Skeletal muscle tissue (tissue), 4 donors: Measurements from ENCODE around the gene ADGRB3. TPM values are rescaled to one million over a fixed set of nuclear protein-coding genes. Genes with fewer than 3 reads are reported as not detected.

Experiments
- H3K27ac ChIP-seq: one replicate; pipeline ENCODE4 v1.7.0; 2013; ENCODE audit warnings: mild to moderate bottlenecking, low read depth, low read length, inconsistent platforms
- H3K27me3 ChIP-seq, 3 donors: one replicate each; pipeline ENCODE4 v1.7.0; 2013; ENCODE audit warnings: low read length in 3 of 3; ENCODE audit not compliant: control insufficient read depth in 3 of 3, insufficient read depth in 3 of 3
- H3K36me3 ChIP-seq, 3 donors: one replicate each; pipeline ENCODE4 v1.7.0; 2013; ENCODE audit warnings: low read length in 3 of 3; ENCODE audit not compliant: control insufficient read depth in 3 of 3, insufficient read depth in 3 of 3
- H3K4me1 ChIP-seq, 3 donors: one replicate each; pipeline ENCODE4 v1.7.0; 2013; ENCODE audit warnings: low read length in 3 of 3, mild to moderate bottlenecking in 3 of 3; ENCODE audit not compliant: control insufficient read depth in 3 of 3, insufficient read depth in 3 of 3
- H3K4me3 ChIP-seq, 3 donors: one replicate each; pipeline ENCODE4 v1.7.0; 2013; ENCODE audit warnings: low read length in 3 of 3
- H3K9ac ChIP-seq, 3 donors: one replicate each; pipeline ENCODE4 v1.7.0; 2013; ENCODE audit warnings: low read length in 3 of 3, mild to moderate bottlenecking in 3 of 3, moderate library complexity in 2 of 3, low read depth in 1 of 3
- H3K9me3 ChIP-seq, 3 donors: one replicate each; pipeline ENCODE4 v1.7.0; 2013; ENCODE audit warnings: low read length in 3 of 3; ENCODE audit not compliant: control insufficient read depth in 3 of 3
- total RNA-seq: library from RNA; depleted of rRNA; stranded (reverse); fragments of >200 nt; gene quantifications from one replicate; pipeline ENCODE4 v1.2.3, GENCODE V29; 2014
- donor health status: Osteomylitis.

ADGRB3 gene
- 3.1 TPM for total RNA-seq

DNA sequence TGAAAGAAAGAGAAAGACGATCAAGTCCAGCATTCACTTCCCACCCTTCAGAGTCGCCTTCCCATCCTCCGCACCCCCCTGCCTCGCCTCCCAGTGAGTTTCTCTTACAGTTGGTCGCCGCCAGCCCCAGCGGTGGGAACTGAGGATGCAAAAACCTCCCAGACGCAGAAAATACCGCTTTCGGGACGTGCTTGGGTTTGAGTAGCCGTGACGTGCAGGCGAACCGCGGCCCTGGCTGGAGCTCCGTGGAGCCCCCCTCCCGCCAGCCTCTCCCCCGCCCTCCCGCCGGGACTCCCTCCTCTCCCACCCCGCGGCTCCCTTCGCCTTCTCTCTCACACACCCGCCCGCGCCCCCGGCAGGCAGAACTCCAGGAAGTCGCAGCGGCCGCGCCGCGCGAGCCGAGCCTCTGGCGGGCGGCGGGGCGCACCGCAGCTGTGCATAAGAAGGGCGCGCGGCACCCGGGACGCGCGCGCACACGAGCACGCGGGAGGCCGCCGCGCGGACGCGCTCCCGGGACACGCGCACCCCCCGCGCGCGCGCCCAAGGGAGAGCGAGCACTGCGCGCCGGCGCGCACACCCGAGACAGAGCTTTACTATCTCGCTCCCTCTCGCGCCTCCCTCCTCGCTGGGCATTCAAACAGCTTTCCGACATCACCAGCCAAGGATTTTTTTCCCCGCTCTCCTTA, at the start of gene ADGRB3:
TSS of gene ADGRB3 (plus strand) at position 557 of the 686 bp plus-strand sequence. CDS start 3,394 bp downstream, outside the sequence.
- no peaks in the 10 kb centered on the region for H3K36me3 ChIP-seq
- peak within 1 kb of the TSS; percentile 73 to 84 (median 77) for H3K9ac ChIP-seq
- H3K27ac ChIP-seq: peak within 1 kb of the TSS; percentile 66
- peaks cover 8 to 17% (median 12%) of the 10 kb centered on the region in 3 donors for H3K4me1 ChIP-seq
- peaks cover 0 to 21% (median 0%) of the 10 kb centered on the region in 3 donors for H3K27me3 ChIP-seq
- no peaks in the 10 kb centered on the region for H3K9me3 ChIP-seq
- H3K4me3 ChIP-seq: peak within 1 kb of the TSS; percentile 79 to 85 (median 82)

DNA sequence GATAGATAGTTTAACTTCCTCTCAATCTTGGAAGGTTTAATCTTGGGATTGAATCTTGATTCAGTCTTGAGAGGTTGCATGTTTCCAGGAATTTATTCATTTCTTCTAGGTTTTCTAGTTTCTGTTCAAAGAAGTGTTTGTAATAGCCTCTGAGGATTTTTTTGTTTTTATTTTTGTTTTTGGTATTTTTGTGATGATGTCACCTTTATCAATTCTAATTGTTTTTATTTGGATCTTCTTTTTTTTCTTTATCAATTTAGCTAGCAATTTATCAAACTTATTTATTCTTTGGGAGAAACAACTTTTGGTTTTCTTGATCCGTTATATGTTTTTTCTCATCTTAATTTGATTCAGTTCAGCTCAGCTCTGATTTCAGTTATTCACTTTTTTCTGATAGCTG, 41.5 kb upstream of the ADGRB3 start:
- H3K27ac ChIP-seq: no peak overlapping the region
- H3K9me3 ChIP-seq: no peaks in the 10 kb centered on the region
- H3K4me1 ChIP-seq: no peaks in the 10 kb centered on the region
- H3K27me3 ChIP-seq: no peaks in the 10 kb centered on the region
- H3K4me3 ChIP-seq: no peak overlapping the region
- no peaks in the 10 kb centered on the region for H3K36me3 ChIP-seq
- no peak overlapping the region for H3K9ac ChIP-seq

DNA sequence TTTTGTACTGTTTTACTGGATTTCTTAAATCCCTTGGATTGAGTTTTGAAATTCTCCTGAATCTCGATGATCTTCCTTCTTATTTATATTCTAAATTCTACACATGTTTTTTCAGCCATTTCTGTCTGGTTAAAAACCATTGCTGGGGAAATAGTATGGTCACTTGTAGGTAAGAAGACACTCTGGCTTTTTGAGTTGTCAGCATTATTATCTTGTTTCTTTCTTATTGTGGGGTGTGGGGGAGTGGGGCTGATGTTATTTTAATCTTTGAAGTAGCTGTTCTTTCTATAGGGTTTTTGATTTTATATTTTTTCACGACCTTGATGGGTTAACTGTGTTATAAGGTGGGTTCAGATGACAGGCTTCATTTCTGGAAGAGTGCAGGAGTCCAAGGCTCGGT, 37.4 kb upstream of the ADGRB3 start:
- Histone ChIP-seq H3K9me3 (no peaks in the 10 kb centered on the region), H3K9ac (no peak overlapping the region), H3K27me3 (no peaks in the 10 kb centered on the region), H3K4me3 (no peak overlapping the region), H3K27ac (no peak overlapping the region), H3K4me1 (no peaks in the 10 kb centered on the region), H3K36me3 (no peaks in the 10 kb centered on the region)

DNA sequence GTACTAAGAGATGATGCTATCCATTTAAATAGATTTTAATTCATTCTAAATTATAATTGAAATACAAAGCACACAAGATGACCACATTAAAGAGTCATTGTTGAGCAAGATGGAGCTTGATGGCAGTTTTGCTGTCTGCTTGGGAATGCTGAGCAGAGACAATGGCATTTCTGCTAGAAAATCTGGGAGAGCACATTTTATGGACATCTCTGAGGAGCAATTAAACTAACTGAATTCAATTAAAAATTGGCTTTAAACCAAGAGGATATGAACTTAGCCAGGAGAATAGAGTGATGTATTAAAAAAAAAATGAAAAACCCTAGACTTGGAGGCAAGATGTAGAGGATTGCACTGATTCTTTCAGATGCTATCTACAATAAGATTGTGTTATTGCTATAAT, 19.1 kb upstream of the ADGRB3 start:
- H3K27ac ChIP-seq: no peak overlapping the region
- no peak overlapping the region for H3K4me3 ChIP-seq
- H3K4me1 ChIP-seq: no peaks in the 10 kb centered on the region
- no peaks in the 10 kb centered on the region for H3K27me3 ChIP-seq
- no peaks in the 10 kb centered on the region for H3K36me3 ChIP-seq
- H3K9ac ChIP-seq: no peak overlapping the region
- H3K9me3 ChIP-seq: no peaks in the 10 kb centered on the region

DNA sequence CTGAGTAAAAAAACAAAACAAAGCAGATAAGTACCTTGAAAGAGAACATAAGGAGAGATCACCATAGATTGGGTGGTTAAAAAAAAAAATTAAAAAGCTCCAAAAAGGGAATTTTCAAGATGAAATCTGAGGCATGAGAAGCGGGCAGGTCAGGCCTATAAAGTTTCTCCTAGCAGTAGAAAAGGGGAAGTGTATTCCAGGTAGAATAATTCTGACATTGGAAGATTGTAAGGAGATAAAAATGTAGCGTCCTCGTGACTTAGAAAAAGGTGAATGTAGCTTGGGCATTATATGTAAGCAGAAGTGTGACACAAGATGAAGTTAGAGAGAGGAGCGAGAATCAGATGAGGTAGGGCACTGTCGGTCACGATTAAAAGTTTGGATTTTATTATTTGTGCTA, 9.1 kb upstream of the ADGRB3 start:
- H3K4me3 ChIP-seq: no peak overlapping the region
- H3K9me3 ChIP-seq: no peaks in the 10 kb centered on the region
- H3K27ac ChIP-seq: no peak overlapping the region
- H3K4me1 ChIP-seq: no peaks in the 10 kb centered on the region
- no peaks in the 10 kb centered on the region for H3K36me3 ChIP-seq
- H3K27me3 ChIP-seq: no peaks in the 10 kb centered on the region
- no peak overlapping the region for H3K9ac ChIP-seq

DNA sequence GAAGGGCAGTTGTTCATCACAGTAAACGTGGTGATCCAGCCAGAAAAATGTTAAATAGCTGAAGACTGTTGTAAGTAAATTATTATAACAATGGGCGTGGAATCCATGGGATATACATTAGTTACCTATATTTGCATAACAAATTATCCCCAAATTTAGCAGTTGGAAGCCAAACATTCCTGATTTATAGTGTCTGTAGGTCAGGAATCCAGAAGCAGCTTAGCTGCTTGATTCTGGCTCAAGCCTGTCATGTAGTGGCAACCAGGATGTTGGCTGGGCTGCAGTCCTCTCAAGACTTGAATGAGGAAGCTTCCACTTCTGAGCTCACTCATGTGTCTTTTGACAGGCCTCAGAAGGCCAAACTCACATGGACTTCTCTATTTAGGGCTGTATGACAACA, 6.9 kb upstream of the ADGRB3 start:
- Histone ChIP-seq H3K9ac (no peak overlapping the region), H3K27me3 (no peaks in the 10 kb centered on the region), H3K9me3 (no peaks in the 10 kb centered on the region), H3K4me1 (no peaks in the 10 kb centered on the region), H3K36me3 (no peaks in the 10 kb centered on the region), H3K4me3 (no peak overlapping the region), H3K27ac (no peak overlapping the region)

DNA sequence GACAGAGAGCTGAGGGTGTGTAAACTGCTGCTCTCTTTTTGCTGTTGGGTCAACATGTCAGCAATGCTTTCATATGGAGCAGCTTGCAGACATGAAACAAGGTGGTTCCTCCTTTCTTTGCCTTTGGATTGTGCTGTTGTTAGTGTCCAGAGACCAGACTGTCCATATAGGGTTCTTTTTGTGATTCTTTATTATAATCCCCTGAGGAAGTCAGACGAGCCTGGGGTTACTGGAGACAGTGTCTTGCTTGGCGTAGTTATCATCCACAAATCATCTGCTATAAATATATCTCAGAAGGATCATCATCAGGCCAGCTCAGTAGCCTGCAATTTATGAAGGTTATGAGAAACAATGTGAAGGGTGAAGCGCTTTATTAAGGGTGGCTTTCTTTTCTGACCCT, 2.3 kb upstream of the ADGRB3 start:
- peak overlapping the region in 1 of 3 donors; percentile 2 for H3K9ac ChIP-seq
- H3K4me3 ChIP-seq: no peak overlapping the region
- H3K27me3 ChIP-seq: peaks cover 0 to 8% (median 0%) of the 10 kb centered on the region in 3 donors
- H3K27ac ChIP-seq: no peak overlapping the region
- no peaks in the 10 kb centered on the region for H3K9me3 ChIP-seq
- H3K4me1 ChIP-seq: peaks cover 8 to 17% (median 12%) of the 10 kb centered on the region in 3 donors
- H3K36me3 ChIP-seq: no peaks in the 10 kb centered on the region

DNA sequence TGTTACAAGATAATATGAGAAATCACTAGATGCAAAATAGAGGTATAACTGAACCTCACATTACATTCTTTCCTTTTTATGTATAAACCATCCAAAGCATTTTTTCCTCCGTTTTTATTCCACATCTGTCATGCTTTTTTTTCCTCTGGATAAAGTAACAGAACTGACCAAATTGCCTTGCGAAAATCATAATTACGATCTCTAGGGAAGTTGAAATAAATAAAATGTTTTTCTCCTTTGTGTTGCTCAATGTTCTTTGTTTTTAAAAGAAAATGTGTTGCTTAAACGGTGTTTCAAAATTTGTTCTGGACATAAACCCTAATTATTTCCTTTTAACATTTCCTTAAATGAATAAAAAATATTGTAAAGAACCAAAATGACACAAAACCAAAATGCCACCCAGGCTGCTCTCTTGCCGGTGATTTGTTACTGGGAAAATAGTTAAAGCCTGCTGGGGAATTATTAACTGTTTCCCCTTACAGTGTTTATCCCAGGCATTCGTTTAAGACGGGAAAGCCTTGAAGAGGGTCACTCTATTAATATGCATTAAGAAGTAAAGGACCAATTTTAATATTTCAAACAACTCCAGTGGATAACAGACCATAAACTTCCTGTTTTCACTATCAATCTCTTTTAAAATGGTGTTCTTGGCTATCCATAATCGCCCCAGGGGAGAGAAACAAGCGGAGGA, 1.7 kb upstream of the ADGRB3 start:
- Histone ChIP-seq H3K9me3 (no peaks in the 10 kb centered on the region), H3K36me3 (no peaks in the 10 kb centered on the region), H3K4me1 (peaks cover 8 to 17% (median 12%) of the 10 kb centered on the region in 3 donors), H3K27ac (peak overlapping the region; percentile 66), H3K9ac (peak overlapping the region in 2 of 3 donors; percentile 77 to 84), H3K27me3 (peaks cover 0 to 11% (median 0%) of the 10 kb centered on the region in 3 donors), H3K4me3 (peak overlapping the region in 2 of 3 donors; percentile 79 to 85)

DNA sequence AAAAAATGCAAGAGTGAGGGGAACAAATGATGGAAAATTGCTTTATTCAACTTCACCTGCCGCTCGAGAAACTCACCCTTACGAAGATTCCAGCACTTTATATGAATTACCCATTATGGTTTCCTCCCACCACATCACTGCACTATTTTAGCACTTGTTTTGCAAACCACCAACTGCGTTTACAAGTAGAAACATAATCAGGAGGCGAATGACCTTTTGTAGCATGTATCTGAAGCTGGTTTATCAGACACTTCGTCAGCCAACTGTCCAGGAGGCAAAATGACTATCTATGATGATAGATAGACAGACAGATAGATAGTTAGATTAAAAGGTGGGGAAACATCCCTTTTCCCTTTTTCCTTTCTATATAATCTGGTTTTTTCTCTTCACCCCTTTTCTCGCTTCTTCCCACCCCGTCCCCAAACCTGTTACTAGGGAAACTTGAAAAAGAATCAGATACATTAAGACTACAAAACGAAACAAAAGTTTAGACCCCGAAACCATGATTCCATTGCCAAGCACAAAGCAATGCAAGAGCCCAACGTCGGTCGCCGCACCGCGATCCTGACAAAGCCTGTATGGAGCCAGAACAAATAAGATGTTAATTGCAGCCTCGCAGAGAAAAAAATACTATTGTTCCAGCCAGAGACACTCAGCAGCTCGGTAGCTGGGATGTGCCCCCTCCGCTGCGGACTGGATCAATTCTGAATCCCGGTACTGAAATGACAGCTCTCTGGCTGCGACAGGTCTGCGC, 933 bp upstream of the ADGRB3 start:
- Histone ChIP-seq H3K4me3 (peak overlapping the region; percentile 79 to 85 (median 82)), H3K27ac (peak overlapping the region; percentile 66), H3K4me1 (peaks cover 8 to 17% (median 12%) of the 10 kb centered on the region in 3 donors), H3K9ac (peak overlapping the region; percentile 73 to 84 (median 77)), H3K36me3 (no peaks in the 10 kb centered on the region), H3K9me3 (no peaks in the 10 kb centered on the region), H3K27me3 (peaks cover 0 to 16% (median 0%) of the 10 kb centered on the region in 3 donors)

DNA sequence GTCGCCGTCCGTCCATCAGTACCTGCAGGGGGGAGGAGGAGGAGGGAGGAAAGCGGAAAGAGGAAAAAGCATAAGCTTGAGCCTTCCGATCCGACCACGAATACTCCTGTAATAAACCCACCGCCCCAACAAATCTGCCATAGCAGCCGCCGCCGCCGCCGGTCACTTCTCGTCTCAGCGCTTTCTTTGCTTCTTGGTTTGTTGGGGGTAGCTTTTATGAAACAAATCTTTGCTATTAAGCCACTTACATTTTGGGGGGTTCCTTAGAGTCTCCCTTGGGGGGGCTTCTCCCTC, 277 bp downstream of the ADGRB3 start:
- no peaks in the 10 kb centered on the region for H3K9me3 ChIP-seq
- H3K36me3 ChIP-seq: no peaks in the 10 kb centered on the region
- peak overlapping the region; percentile 40 to 80 (median 75) for H3K9ac ChIP-seq
- peak overlapping the region; percentile 74 to 85 (median 79) for H3K4me3 ChIP-seq
- no peak overlapping the region for H3K27ac ChIP-seq
- peaks cover 0 to 26% (median 0%) of the 10 kb centered on the region in 3 donors for H3K27me3 ChIP-seq
- H3K4me1 ChIP-seq: peaks cover 8 to 17% (median 12%) of the 10 kb centered on the region in 3 donors
